GM10266 (cell line): ENCODE data around the gene TRIM10.

Experiments
- DNase-seq: peaks from one replicate; pipeline ENCODE4 v3.0.0; 2012; ENCODE audit errors: extremely low spot score
- CTCF ChIP-seq: IDR thresholded peaks from 2 replicates; pipeline ENCODE4 v1.5.1; 2012; ENCODE audit warnings: mild to moderate bottlenecking, low read depth; ENCODE audit not compliant: control insufficient read depth, insufficient read depth; ENCODE audit errors: missing control alignments

The TRIM10 gene

GRCh38 chr6:30163090-30163917 is 2.3 kb upstream of the TRIM10 start, which contains the start of gene TRIM15:
Gene TRIM15, plus strand, starts transcription at chr6:30163546. Its CDS starts 139 bp downstream, at chr6:30163685.
- DNase-seq, result no peak
- no peak for TF ChIP-seq CTCF

GRCh38 chr6:30162265-30163089 is 1.5 kb upstream of the TRIM10 start:
- DNase-seq, result no peak
- no peak for TF ChIP-seq CTCF

GRCh38 chr6:30160008-30160784 is 815 bp downstream of the TRIM10 start:
- DNase-seq, result no peak

GRCh38 chr6:30158475-30159040 is 2.5 kb downstream of the TRIM10 start:
- no peak for DNase-seq
- no peak for TF ChIP-seq CTCF

More at GRCh38 chr6:30160008-30160784, 815 bp downstream of the TRIM10 start:
- TF ChIP-seq CTCF, result no peak

GRCh38 chr6:30157999-30158398 is 3.0 kb downstream of the TRIM10 start:
- DNase-seq, result no peak
- no peak for TF ChIP-seq CTCF

- no peak for TF ChIP-seq CTCF
- DNase-seq, result no peak
These were observed 3.4 kb downstream of the TRIM10 start for GRCh38 chr6:30157581-30157980.
